ENCODE data around the gene BMERB1.
A peak's percentile ranks its signal among the peaks of the same experiment; 100 is the strongest.

BMERB1 gene

DNA sequence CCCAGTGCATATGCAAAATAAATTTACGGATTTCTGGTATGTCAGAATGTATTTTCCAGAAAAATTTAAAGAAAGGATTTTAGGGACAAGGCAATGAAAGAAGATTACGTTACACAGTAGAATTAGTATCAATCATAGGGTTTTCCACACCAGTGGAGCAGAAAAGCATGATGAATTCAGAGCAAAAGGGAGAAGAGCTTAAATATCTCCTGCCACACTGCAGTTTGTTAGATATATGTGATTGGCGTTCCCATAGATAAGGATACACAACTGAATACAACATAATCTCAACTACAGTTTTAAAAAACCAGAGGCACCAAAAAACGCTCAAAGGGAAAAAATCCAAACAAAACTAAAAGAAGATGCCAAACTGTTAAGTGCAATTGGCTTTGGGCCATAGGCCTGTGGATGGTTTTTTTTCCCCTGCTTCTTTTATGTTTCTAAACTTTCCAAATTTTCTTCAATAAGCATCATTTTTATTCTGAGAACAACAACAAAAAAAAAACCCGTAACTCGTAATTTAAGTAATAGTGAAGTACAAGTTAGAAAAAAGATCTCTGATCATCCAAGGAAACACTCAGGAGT, 186.3 kb downstream of the BMERB1 start:
- Mint-ChIP-seq H3K36me3 (peaks cover 26% of the 10 kb centered on the region), H3K27me3 (no peaks in the 10 kb centered on the region), H3K4me3 (no peak overlapping the region), H3K4me1 (peaks cover 3% of the 10 kb centered on the region), H3K9me3 (no peaks in the 10 kb centered on the region), H3K27ac (peak overlapping the region; percentile 32)

GRCh38 chr16:15621456-15621855, 187.1 kb downstream of the BMERB1 start:
- H3K9me3 Mint-ChIP-seq: no peaks in the 10 kb centered on the region
- no peak overlapping the region for H3K4me3 Mint-ChIP-seq
- peak overlapping the region; percentile 53 for H3K27ac Mint-ChIP-seq
- H3K4me1 Mint-ChIP-seq: peaks cover 5% of the 10 kb centered on the region
- H3K36me3 Mint-ChIP-seq: peaks cover 26% of the 10 kb centered on the region
- no peaks in the 10 kb centered on the region for H3K27me3 Mint-ChIP-seq

DNA sequence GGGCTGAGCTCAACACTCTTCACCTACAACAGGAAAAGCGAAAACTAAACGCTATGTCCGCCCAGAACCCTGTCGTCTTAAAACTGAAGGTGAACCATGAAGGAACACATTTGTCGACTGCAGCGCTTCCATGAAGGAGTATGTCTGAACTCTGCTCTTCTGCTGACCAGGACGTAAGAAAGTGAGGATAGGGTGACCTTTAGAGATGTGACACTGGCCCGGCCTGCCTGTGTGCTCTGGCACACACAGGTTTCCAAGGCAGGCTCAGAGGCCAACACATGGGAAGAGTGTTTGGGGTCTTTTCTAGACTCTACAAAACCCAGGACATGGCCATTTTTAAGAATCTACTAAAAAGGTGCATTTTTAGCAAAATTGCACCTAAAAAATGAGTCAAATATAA, 187.5 kb downstream of the BMERB1 start:
- Mint-ChIP-seq H3K27me3 (no peaks in the 10 kb centered on the region), H3K9me3 (no peaks in the 10 kb centered on the region), H3K36me3 (peaks cover 25% of the 10 kb centered on the region), H3K4me1 (peaks cover 5% of the 10 kb centered on the region), H3K27ac (peak overlapping the region; percentile 14), H3K4me3 (no peak overlapping the region)

DNA sequence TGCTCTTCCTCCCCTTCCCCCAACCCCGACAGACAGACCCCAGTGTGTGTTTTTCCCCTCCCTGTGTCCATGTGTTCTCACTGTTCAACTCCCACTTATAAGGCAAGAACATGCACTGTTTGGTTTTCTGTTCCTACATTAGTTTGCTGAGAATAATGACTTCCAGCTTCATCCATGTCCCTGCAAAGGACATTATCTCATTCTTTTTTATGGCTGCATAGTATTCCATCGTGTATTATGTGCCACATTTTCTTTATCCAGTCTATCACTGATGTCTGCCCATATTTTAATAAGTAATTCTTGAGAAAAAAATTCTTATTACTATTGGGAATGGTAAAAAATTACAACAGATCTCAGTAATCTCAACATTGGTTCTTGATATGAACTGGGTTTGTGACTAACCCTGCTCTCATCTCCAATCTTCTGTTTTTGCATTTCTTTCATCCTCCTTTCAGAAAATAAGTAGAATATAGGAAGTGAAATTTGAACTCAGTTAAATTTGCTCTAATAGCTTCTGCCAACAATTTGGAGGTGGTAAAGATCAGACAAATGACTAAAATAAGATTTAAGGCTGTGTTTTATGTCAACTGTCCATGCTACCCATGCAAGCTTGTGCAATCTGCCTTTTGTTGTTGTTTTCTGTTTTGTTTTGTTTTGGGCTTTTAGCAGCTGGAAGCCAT, 197.5 kb downstream of the BMERB1 start:
- Mint-ChIP-seq H3K4me1 (peaks cover 54% of the 10 kb centered on the region), H3K27me3 (no peaks in the 10 kb centered on the region), H3K36me3 (peaks cover 34% of the 10 kb centered on the region), H3K27ac (peak overlapping the region; percentile 35), H3K9me3 (no peaks in the 10 kb centered on the region), H3K4me3 (no peak overlapping the region)

GRCh38 chr16:15635926-15636325, 201.5 kb downstream of the BMERB1 start:
- Mint-ChIP-seq H3K36me3 (peaks cover 42% of the 10 kb centered on the region), H3K4me1 (peaks cover 76% of the 10 kb centered on the region), H3K4me3 (peak overlapping the region; percentile 69)

DNA sequence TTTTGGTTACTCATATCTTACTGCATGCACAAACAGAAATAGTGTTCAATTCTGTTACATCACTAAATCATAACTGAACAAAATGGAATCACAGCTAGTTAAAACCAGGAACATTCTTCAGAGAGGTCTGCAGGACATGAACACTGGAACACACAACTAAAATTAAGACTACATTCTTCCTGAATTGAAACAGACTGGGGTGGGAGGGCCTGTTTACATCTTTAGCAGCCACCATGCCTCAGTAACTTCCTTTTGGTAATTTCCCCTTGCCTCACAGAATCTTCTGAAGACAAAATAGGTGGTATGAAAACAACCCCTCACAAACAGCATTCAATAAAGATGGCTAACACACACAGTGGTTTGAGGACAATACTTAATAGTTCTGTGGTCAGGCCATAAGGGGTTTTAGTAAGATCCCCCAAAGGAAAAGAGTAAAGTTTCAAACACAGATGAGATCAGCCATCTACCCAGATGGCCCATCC, 202.0 kb downstream of the BMERB1 start:
- no peaks in the 10 kb centered on the region for H3K27me3 Mint-ChIP-seq
- H3K36me3 Mint-ChIP-seq: peaks cover 41% of the 10 kb centered on the region
- peaks cover 81% of the 10 kb centered on the region for H3K4me1 Mint-ChIP-seq
- H3K27ac Mint-ChIP-seq: peak overlapping the region; percentile 96
- peak overlapping the region; percentile 69 for H3K4me3 Mint-ChIP-seq
- H3K9me3 Mint-ChIP-seq: peaks cover 5% of the 10 kb centered on the region

More at GRCh38 chr16:15635926-15636325, 201.5 kb downstream of the BMERB1 start:
- Mint-ChIP-seq H3K27me3 (no peaks in the 10 kb centered on the region), H3K9me3 (peaks cover 5% of the 10 kb centered on the region), H3K27ac (peak overlapping the region; percentile 96)
